Measurements from ENCODE around the gene PAX2. TPM values are rescaled to one million over a fixed set of nuclear protein-coding genes. Genes with fewer than 3 reads are reported as not detected.

PAX2 gene
- total RNA-seq, 4 donors from 2014 or later = not detected

DNA sequence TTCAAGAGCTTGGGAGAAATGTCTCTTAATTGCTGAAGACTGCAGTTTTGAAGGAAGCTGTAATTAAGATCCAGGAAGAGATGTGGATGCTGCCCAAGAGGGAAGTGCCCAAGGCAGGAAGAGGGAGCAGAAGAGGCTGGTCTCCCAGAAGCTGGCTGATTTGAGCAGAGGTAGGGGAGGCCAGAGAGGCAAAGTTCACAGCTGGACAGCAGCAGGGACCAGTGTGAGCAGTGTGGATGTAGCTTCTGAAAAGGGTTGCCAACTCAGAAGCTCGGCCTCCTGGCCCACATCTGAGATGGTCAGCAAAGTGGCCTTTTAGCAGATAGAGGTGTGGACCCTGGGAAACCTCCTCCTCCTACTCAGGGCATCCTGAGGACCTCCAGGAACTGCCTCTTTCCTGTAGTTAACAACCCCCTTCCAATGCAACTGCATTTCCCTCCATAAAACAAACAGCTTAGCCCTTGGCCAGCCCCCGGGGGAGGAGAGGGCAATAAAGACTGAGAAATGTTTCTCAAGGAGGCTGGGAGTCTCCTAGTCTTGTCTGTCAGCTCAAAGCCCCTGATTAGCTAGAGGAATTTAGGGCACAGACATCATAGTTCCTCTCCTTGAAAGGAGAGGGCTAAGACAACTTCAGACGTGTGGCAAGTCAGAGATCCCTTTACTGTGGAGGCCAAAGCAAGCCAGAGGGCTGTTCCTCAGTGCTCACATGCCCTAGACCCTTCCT, 69.5 kb downstream of the PAX2 start:
- WGBS, 2 donors = 24 to 30% methylated on average over 3 of the region's 3 CpGs
- TF ChIP-seq, protein P1, sequence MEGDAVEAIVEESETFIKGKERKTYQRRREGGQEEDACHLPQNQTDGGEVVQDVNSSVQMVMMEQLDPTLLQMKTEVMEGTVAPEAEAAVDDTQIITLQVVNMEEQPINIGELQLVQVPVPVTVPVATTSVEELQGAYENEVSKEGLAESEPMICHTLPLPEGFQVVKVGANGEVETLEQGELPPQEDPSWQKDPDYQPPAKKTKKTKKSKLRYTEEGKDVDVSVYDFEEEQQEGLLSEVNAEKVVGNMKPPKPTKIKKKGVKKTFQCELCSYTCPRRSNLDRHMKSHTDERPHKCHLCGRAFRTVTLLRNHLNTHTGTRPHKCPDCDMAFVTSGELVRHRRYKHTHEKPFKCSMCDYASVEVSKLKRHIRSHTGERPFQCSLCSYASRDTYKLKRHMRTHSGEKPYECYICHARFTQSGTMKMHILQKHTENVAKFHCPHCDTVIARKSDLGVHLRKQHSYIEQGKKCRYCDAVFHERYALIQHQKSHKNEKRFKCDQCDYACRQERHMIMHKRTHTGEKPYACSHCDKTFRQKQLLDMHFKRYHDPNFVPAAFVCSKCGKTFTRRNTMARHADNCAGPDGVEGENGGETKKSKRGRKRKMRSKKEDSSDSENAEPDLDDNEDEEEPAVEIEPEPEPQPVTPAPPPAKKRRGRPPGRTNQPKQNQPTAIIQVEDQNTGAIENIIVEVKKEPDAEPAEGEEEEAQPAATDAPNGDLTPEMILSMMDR (IDR thresholded peaks at IDR 0.05) = no peak
- Histone ChIP-seq H3K27me3 (peaks cover 4% of the 10 kb centered on the region), H3K4me1 (no peaks in the 10 kb centered on the region), H3K36me3 (no peaks in the 10 kb centered on the region), H3K27ac (no peak overlapping the region), H3K4me3 (replicated peaks in 1 of 3) (no peak overlapping the region), H3K9me3 (no peaks in the 10 kb centered on the region)
- intact Hi-C loops (cut with DNase I) = no loop called here
- DNase-seq = no peak

DNA sequence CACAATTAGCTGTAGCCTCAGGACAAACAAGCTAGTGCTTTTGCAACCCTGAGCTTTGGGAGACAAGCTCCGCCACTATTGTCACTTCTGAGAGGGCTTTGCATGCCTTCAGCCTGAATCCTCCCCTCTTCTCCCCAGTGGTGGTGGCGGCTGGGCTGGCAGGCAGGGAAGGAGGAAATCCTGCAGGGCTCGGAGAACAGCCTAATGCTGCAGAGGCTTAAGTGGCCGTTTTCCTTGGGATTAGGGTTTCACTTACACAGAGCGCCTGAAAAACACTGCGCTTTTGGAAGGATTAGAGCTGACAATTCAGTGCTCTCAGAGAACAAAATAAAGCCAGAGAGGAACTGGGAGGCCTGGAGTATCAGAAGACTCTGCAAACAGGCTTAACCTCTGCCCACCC, 71.3 kb downstream of the PAX2 start:
- no peaks in the 10 kb centered on the region for H3K36me3 ChIP-seq
- TF ChIP-seq, protein P1 (IDR thresholded peaks at IDR 0.05) = no peak
- TF ChIP-seq POLR2A (IDR thresholded peaks at IDR 0.05) = no peak
- intact Hi-C loops (cut with DNase I) = no loop called here
- no peaks in the 10 kb centered on the region for H3K4me1 ChIP-seq
- no peak overlapping the region for H3K27ac ChIP-seq
- DNase-seq = no peak
- WGBS, 2 donors = 23 to 40% methylated on average over 6 of the region's 6 CpGs
- no peak overlapping the region for H3K4me3 ChIP-seq (replicated peaks in 1 of 3)
- H3K27me3 ChIP-seq = peaks cover 4% of the 10 kb centered on the region
- no peaks in the 10 kb centered on the region for H3K9me3 ChIP-seq

DNA sequence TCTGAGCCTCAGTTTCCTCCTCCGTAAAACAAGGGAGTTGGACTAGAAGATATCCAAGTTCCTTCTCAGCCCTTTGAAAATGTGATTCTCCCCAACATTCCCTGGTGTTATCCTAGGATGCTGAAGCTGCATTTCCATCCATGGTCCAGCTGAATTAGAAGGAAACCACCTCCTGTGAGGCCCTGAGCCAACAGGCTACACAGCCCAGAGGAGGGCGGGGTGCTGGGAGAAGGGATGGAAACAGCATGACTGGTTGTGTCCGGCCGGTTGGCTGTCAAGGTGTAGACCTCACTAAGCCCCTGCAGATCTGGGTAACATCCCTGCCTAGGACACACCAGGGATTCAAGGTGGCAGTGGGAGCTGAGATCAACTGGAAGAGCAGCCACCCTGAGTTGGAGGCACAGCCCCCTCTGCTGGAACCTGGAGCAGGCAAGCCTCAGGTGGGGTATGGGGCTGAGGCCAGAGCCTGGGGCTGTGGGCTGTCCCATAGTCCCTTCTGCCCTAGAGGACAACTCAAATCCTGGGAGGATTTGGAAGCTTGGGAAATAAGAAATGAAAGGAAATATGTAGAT, 72.0 kb downstream of the PAX2 start:
- Histone ChIP-seq H3K27me3 (peaks cover 4% of the 10 kb centered on the region), H3K9me3 (no peaks in the 10 kb centered on the region), H3K4me1 (no peaks in the 10 kb centered on the region), H3K27ac (no peak overlapping the region), H3K4me3 (replicated peaks in 1 of 3) (no peak overlapping the region), H3K36me3 (no peaks in the 10 kb centered on the region)
- no peak for DNase-seq
- TF ChIP-seq, protein P1 (IDR thresholded peaks at IDR 0.05) = no peak
- TF ChIP-seq POLR2A (IDR thresholded peaks at IDR 0.05) = no peak
- intact Hi-C loops (cut with DNase I) = no loop called here
- 54 to 56% methylated on average over 4 of the region's 4 CpGs for WGBS, 2 donors

DNA sequence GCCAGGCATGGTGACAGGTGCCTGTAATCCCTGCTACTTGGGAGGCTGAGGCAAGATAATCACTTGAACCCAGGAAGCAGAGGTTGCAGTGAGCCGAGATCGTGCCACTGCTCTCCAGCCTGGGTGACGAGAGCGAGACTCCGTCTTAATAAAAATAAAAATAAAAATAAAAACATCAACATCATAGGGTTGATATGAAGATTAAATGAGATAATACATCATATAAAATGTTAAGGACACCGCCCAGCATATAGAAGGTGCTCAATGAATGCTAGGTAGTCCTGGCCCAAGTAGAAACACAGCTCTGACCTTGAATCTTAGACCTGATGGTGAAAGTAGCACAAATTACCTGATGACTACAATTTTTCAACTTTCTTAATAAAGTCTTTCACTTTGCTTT, 74.0 kb downstream of the PAX2 start:
- no peak for TF ChIP-seq POLR2A (IDR thresholded peaks at IDR 0.05)
- TF ChIP-seq, protein P1 (IDR thresholded peaks at IDR 0.05) = no peak
- intact Hi-C loops (cut with DNase I) = no loop called here
- whole genome bisulfite sequencing, 2 donors = 92% methylated on average over 6 of the region's 6 CpGs
- Histone ChIP-seq H3K27me3 (peaks cover 4% of the 10 kb centered on the region), H3K36me3 (no peaks in the 10 kb centered on the region), H3K4me3 (replicated peaks in 1 of 3) (no peak overlapping the region), H3K27ac (no peak overlapping the region), H3K4me1 (no peaks in the 10 kb centered on the region), H3K9me3 (no peaks in the 10 kb centered on the region)
- no peak for DNase-seq

DNA sequence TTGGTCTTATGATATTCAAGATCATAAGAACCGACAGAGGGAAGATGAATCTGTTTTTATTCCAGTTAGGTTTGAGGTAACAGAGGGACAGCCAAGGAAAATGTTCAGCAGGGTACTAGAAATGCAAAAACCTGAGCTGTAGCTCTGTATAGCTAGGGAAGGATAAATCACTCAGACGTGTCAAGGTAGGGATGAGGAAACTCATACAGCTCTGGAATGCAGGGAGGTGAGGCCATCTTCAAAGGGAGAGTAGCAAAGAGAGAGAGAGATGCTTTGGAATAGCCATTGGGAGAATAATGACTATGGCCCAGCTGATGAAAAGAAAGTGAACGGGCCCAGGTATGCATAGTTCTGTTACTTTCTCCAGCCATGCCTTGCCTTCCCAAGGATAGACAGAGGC, 77.8 kb downstream of the PAX2 start:
- no peak for DNase-seq
- no peak overlapping the region for H3K27ac ChIP-seq
- peaks cover 24% of the 10 kb centered on the region for H3K27me3 ChIP-seq
- 51 to 55% methylated on average over 3 of the region's 3 CpGs for WGBS, 2 donors
- TF ChIP-seq POLR2A (IDR thresholded peaks at IDR 0.05) = no peak
- TF ChIP-seq, protein P1 (IDR thresholded peaks at IDR 0.05) = no peak
- H3K36me3 ChIP-seq = no peaks in the 10 kb centered on the region
- no peak overlapping the region for H3K4me3 ChIP-seq (replicated peaks in 1 of 3)
- H3K9me3 ChIP-seq = no peaks in the 10 kb centered on the region
- peaks cover 13 to 22% of the 10 kb centered on the region in 2 donors for H3K4me1 ChIP-seq
- intact Hi-C loops (cut with DNase I) = no loop called here
